ENCODE data around the gene ADGRA1. TPM values are rescaled to one million over a fixed set of nuclear protein-coding genes. Genes with fewer than 3 reads are reported as not detected.

ADGRA1 gene
- total and polyA plus RNA-seq, 2 donors (not counting 1 experiment from before 2014, with no cell fraction given): not detected

- no peak for DNase-seq (ENCODE audit: low read depth in 2 of 2)
- no peak overlapping the region for H3K27ac ChIP-seq (ENCODE audit: insufficient read depth, low read length)
- peaks cover 2% of the 10 kb centered on the region for H3K27me3 ChIP-seq (ENCODE audit: control insufficient read depth, insufficient read depth, low read length)
- H3K4me2 ChIP-seq (ENCODE audit: extremely low read depth, insufficient read depth, low read length): no peak overlapping the region
- H3K4me1 ChIP-seq (ENCODE audit: control insufficient read depth, extremely low read depth, insufficient read depth, low read length): no peaks in the 10 kb centered on the region
- H3K9me3 ChIP-seq (ENCODE audit: control insufficient read depth, insufficient read depth, low read depth, low read length): no peaks in the 10 kb centered on the region
- no peak overlapping the region for H3K9ac ChIP-seq (ENCODE audit: insufficient read depth, low read length)
- H2AFZ ChIP-seq (ENCODE audit: low read length): no peak overlapping the region
- H3K79me2 ChIP-seq (ENCODE audit: control insufficient read depth, insufficient read depth, low read length): no peaks in the 10 kb centered on the region
- no peak overlapping the region for H3K4me3 ChIP-seq (replicated peaks in 1 of 4; ENCODE audit: control extremely low read depth in 1 of 4, insufficient read depth in 1 of 4, low read depth in 3 of 4, low read length in 4 of 4)
- no peaks in the 10 kb centered on the region for H3K36me3 ChIP-seq (ENCODE audit: control insufficient read depth, insufficient read depth, low read length)
- H4K20me1 ChIP-seq (ENCODE audit: control insufficient read depth, extremely low read depth, insufficient read depth, low read length): no peaks in the 10 kb centered on the region
- TF ChIP-seq CTCF (conservative IDR thresholded peaks at IDR 0.05 in 1 of 2, IDR thresholded peaks at IDR 0.05 in 1 of 2; ENCODE audit: low read depth in 1 of 2, low read length in 2 of 2) (no peak), EZH2 (IDR thresholded peaks at IDR 0.05; ENCODE audit: low read length, missing control alignments) (no peak)
Measured at GRCh38 chr10:133095586-133095985, 7.9 kb downstream of the ADGRA1 start.

- H3K36me3 ChIP-seq (ENCODE audit: control insufficient read depth, insufficient read depth, low read length): no peaks in the 10 kb centered on the region
- DNase-seq (ENCODE audit: low read depth in 2 of 2): no peak
Measured at GRCh38 chr10:133096616-133097269, 9.0 kb downstream of the ADGRA1 start.

GRCh38 chr10:133097418-133097817 lies 9.7 kb downstream of the ADGRA1 start:
- Histone ChIP-seq H3K9me3 (ENCODE audit: control insufficient read depth, insufficient read depth, low read depth, low read length) (no peaks in the 10 kb centered on the region), H3K4me2 (ENCODE audit: extremely low read depth, insufficient read depth, low read length) (no peak overlapping the region), H3K4me3 (replicated peaks in 1 of 4; ENCODE audit: control extremely low read depth in 1 of 4, insufficient read depth in 1 of 4, low read depth in 3 of 4, low read length in 4 of 4) (no peak overlapping the region), H3K4me1 (ENCODE audit: control insufficient read depth, extremely low read depth, insufficient read depth, low read length) (no peaks in the 10 kb centered on the region), H3K36me3 (ENCODE audit: control insufficient read depth, insufficient read depth, low read length) (no peaks in the 10 kb centered on the region), H3K27ac (ENCODE audit: insufficient read depth, low read length) (no peak overlapping the region), H3K79me2 (ENCODE audit: control insufficient read depth, insufficient read depth, low read length) (no peaks in the 10 kb centered on the region), H3K27me3 (ENCODE audit: control insufficient read depth, insufficient read depth, low read length) (peaks cover 2% of the 10 kb centered on the region), H3K9ac (ENCODE audit: insufficient read depth, low read length) (no peak overlapping the region), H4K20me1 (ENCODE audit: control insufficient read depth, extremely low read depth, insufficient read depth, low read length) (no peaks in the 10 kb centered on the region), H2AFZ (ENCODE audit: low read length) (no peak overlapping the region)
- DNase-seq (ENCODE audit: low read depth in 2 of 2): no peak
- TF ChIP-seq CTCF (conservative IDR thresholded peaks at IDR 0.05 in 1 of 2, IDR thresholded peaks at IDR 0.05 in 1 of 2; ENCODE audit: low read depth in 1 of 2, low read length in 2 of 2) (no peak), EZH2 (IDR thresholded peaks at IDR 0.05; ENCODE audit: low read length, missing control alignments) (no peak)

More at GRCh38 chr10:133096616-133097269, 9.0 kb downstream of the ADGRA1 start:
- peaks cover 2% of the 10 kb centered on the region for H3K27me3 ChIP-seq (ENCODE audit: control insufficient read depth, insufficient read depth, low read length)
- TF ChIP-seq CTCF (conservative IDR thresholded peaks at IDR 0.05 in 1 of 2, IDR thresholded peaks at IDR 0.05 in 1 of 2; ENCODE audit: low read depth in 1 of 2, low read length in 2 of 2) (no peak), EZH2 (IDR thresholded peaks at IDR 0.05; ENCODE audit: low read length, missing control alignments) (no peak)
- no peak overlapping the region for H3K4me2 ChIP-seq (ENCODE audit: extremely low read depth, insufficient read depth, low read length)
- H3K27ac ChIP-seq (ENCODE audit: insufficient read depth, low read length): no peak overlapping the region
- H2AFZ ChIP-seq (ENCODE audit: low read length): no peak overlapping the region
- no peaks in the 10 kb centered on the region for H3K4me1 ChIP-seq (ENCODE audit: control insufficient read depth, extremely low read depth, insufficient read depth, low read length)
- no peaks in the 10 kb centered on the region for H3K79me2 ChIP-seq (ENCODE audit: control insufficient read depth, insufficient read depth, low read length)
- H3K9me3 ChIP-seq (ENCODE audit: control insufficient read depth, insufficient read depth, low read depth, low read length): no peaks in the 10 kb centered on the region
- H3K4me3 ChIP-seq (replicated peaks in 1 of 4; ENCODE audit: control extremely low read depth in 1 of 4, insufficient read depth in 1 of 4, low read depth in 3 of 4, low read length in 4 of 4): no peak overlapping the region
- no peaks in the 10 kb centered on the region for H4K20me1 ChIP-seq (ENCODE audit: control insufficient read depth, extremely low read depth, insufficient read depth, low read length)
- no peak overlapping the region for H3K9ac ChIP-seq (ENCODE audit: insufficient read depth, low read length)
